ACHN (cell line): ENCODE measurements around the gene SLC26A1.
"Not testable (repeated sequence)": the region's sequence is repeated elsewhere in the genome, so short reads cannot be mapped to it uniquely, and the experiment has no call there.

Experiments used
- DNase-seq: peaks from one replicate; pipeline ENCODE4 v3.0.0-alpha.2; 2015
- in situ Hi-C: cut with HindIII; loops from 2 replicates; pipeline ENCODE4 v1.10.0; 2017; ENCODE audit warnings: low sequenced_read_pairs, low pct_ligation_motif_present, low pct_unique_long_range_greater_than_20kb

The SLC26A1 gene

DNA sequence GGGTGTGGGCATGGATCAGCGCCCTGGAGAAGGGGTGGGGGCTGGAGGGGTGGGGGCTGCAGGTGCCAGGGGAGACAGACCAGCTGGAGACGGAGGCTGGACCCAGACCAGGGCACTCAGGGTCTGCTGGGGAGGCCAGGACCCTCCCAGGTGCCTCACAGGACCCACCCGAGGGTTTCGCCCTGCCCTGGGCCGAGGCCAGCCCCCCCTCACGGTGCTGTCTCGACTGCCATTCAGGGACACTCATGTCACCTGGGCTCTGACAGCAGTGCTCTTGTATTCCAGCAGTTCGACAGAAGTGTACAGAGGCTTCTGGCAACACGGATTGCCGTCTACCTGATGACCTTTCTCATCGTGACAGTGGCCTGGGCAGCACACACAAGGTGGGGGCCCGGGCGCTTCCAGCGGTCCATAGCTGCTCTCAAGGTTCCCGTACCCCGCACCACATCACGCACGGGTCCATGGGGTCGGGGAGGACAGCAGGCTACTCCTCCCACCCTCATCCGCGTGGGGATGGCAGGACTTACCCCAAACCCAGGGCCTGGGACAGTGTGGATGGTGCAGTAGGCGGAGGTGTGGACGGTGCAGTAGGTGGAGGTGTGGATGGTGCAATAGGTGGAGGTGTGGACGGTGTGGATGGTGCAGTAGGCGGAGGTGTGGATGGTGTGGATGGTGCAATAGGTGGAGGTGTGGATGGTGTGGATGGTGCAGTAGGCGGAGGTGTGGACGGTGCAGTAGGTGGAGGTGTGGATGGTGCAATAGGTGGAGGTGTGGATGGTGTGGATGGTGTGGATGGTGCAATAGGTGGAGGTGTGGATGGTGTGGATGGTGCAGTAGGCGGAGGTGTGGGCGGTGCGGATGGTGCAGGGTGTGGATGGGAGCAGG, 42.8 kb downstream of the SLC26A1 start:
- no peak for DNase-seq
- in situ Hi-C loops, result no loop called here

DNA sequence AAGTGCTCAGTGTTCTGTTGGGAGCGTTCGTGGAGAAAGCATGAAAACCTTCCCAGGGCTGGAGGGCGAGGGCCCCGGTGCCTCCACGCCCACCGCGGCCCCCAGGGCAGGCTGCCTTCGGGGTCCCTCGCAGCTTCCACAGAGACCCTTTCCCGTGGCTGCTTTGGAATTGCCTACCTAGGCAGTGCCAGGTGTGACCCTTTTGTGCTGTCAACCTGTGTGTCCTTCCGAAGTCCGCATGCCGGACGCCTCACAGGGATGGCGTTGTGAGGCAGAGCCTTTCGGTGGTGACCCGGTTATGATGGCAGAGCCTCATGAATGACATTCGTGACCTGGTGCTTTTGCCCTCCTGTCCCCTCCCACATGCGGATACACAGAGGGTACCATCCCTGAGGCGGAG, 43.5 kb downstream of the SLC26A1 start:
- DNase-seq, result no peak

DNA sequence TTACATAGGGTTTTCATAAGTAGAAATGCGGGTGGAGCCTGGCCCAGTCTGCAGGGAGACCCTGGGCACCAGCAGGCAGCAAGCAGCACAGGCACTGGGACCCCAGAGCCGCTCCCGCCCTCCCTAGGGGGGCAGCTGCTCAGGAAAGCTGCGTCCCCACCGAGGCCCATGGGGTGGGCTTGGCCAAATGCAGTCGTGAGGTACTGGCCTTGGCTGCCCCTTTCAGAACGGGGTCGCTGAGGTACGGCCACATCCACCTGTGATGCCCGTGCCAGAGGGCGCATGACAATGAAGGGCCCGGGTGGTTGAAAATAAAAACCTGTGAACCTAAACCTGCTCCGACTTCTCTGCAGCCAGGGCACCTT, 44.3 kb downstream of the SLC26A1 start:
- in situ Hi-C loops, result no loop called here

More for the DNA sequence above, 43.5 kb downstream of the SLC26A1 start:
- in situ Hi-C loops, result no loop called here

DNA sequence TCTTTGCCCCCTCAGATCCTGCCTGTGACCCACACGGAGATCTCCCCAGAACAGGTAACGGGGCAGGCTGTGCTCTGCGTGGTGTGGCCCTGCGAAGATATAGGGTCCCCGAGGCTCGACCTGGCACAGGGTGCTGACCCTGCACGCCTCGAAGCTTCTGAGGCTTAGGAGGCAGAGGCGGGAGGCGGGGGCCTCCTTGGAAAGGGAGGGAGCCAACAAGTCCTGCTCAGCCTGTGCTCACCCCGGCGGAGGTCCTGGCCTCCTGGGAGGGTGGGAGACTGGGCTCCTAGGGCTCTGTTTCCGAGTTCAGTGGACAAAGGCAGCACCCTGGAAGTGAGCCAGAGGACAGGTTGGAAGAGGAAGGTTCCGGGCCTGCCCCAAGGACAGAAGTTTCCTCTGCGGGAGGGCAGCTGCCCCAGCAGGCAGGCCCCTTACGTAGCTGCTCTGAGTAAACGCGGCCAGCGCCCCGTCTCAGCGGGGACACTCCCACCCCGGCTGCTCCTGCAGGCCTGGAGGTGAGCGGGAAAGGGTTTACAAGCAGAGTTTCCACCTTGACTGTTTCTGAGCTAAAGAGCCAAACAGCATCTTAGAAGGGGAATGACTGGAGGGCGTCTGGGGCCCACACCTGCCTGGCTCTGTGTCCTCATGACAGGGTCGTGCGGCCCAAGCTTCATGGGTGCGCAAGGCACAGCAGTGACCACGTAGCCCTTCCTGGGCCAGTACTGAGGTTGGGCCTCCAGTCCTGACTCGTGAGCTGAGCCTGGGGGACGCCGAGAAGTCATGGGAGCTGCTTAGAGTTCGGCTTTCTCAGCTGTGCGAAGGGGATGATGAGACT, 44.9 kb downstream of the SLC26A1 start:
- no peak for DNase-seq
- in situ Hi-C loops, result no loop called here

More for the DNA sequence above, 44.3 kb downstream of the SLC26A1 start:
- no peak for DNase-seq

GRCh38 chr4:947491-947971, 45.7 kb downstream of the SLC26A1 start:
- no peak for DNase-seq
- in situ Hi-C loops, result no loop called here

DNA sequence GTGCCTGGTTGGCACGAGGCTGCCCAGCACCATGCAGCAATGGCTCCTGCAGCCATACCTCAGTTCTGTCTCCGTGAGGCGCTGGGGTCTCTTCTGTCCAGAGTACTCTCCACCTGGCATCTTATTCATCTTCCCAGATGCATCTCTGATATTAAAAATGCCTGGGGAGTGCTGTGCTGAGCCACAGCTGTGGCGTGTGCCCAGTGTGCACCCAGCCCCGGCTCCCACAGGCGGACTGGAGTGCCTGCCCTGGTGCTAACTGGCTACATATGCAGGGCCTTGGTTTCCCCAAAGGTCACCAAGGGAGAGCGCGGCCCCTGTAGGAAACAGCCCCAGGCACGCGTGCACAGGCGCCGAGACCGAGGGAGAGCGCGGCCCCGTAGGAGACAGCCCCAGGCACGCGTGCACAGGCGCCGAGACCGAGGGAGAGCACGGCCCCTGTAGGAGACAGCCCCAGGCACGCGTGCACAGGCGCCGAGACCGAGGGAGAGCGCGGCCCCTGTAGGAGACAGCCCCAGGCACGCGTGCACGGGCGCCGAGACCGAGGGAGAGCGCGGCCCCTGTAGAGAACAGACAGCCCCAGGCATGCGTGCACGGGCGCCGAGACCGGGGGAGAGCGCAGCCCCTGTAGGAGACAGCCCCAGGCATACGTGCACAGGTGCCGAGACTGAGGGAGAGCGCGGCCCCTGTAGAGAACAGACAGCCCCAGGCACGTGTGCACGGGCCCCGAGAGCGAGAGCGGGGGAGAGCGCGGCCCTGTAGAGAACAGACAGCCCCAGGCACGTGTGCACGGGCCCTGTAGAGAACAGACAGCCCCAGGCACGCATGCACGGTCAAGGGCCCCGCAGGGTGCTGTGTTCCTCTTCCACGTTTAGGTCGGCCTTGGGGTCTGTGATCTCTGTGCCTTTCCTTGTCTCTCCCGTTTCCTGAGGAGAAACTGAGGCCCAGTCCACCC, 46.4 kb downstream of the SLC26A1 start:
- DNase-seq, result no peak
- in situ Hi-C loops, result no loop called here

GRCh38 chr4:946103-946450, 47.1 kb downstream of the SLC26A1 start:
- in situ Hi-C loops, result no loop called here
- DNase-seq, result no peak

GRCh38 chr4:945274-946102, 47.7 kb downstream of the SLC26A1 start:
- no peak for DNase-seq
- in situ Hi-C loops, result no loop called here

DNA sequence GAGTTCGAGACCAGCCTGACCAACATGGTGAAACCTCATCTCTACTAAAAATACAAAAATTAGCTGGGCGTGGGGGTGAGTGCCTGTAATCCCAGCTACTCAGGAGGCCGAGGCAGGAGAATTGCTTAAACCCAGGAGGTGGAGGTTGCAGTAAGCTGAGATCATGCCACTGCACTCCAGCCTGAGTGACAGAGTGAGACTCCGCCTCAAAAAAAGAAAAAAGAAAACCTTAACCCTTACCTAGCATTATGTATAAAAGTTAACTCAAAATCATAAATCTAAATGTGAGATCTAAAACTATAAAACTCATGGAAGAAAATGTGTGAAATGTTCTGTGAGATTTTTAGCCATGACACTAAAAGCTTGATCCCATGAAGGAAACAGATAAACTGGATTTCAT, 53.7 kb downstream of the SLC26A1 start:
- DNase-seq, in situ Hi-C loops: not testable (repeated sequence)
